PC-3 (cell line): Measurements from ENCODE around the gene CPE. TPM values are rescaled to one million over a fixed set of nuclear protein-coding genes. Genes with fewer than 3 reads are reported as not detected.

Experiments used
- ATAC-seq: fragments of 200-7000 bp; cut with Tn5 transposase; 2 replicates; pipeline ENCODE4 v1.9.1; 2020; ENCODE audit warnings: mild to moderate bottlenecking, moderate library complexity
- BruUV-seq: library from RNA; stranded (reverse); fragments of 400-500 nt; replicated peaks from 2 replicates; lab custom pipeline; 2021; lab: Mats Ljungman, UMichigan
- CTCF ChIA-PET: fragments of 300-600 bp; sonication (Branson Sonifier 250); formaldehyde crosslinking; loops from one replicate; lab custom pipeline; 2022; ENCODE audit warnings: antibody characterized with exemption; lab: Charles Lee
- POLR2A ChIA-PET: fragments of 300-600 bp; sonication (Branson Sonifier 250); formaldehyde crosslinking; loops from one replicate; lab custom pipeline; 2022; ENCODE audit warnings: antibody characterized with exemption; ENCODE audit not compliant: unreplicated experiment; lab: Charles Lee
- DNase-seq: peaks from one replicate; pipeline ENCODE4 v3.0.0-alpha.2; 2015
- H2AFZ ChIP-seq: fragments of 300-600 bp; sonication (generic); 2 replicates; pipeline ENCODE4 v1.6.0; 2016; ENCODE audit warnings: antibody characterized with exemption, low read length
- H3F3A ChIP-seq: fragments of 300-600 bp; sonication (generic); one replicate; pipeline ENCODE4 v1.6.0; 2017; ENCODE audit warnings: antibody characterized with exemption, low read length, control low read depth, mild to moderate bottlenecking; ENCODE audit not compliant: unreplicated experiment
- H3K27ac ChIP-seq: fragments of 300-600 bp; sonication (generic); 2 replicates; pipeline ENCODE4 v1.5.1; 2016; ENCODE audit warnings: mild to moderate bottlenecking, low read length
- H3K27me3 ChIP-seq: fragments of 300-600 bp; sonication (generic); 2 replicates; pipeline ENCODE4 v1.6.1; 2016; ENCODE audit warnings: low read length, mixed read lengths
- H3K36me3 ChIP-seq: fragments of 300-600 bp; sonication (generic); 2 replicates; pipeline ENCODE4 v1.6.1; 2016; ENCODE audit warnings: low read depth, mixed run types, low read length, mixed read lengths
- H3K4me1 ChIP-seq: fragments of 300-600 bp; sonication (generic); 2 replicates; pipeline ENCODE4 v1.5.1; 2016; ENCODE audit warnings: low read length; ENCODE audit not compliant: insufficient read depth
- H3K4me2 ChIP-seq: fragments of 300-600 bp; sonication (generic); 2 replicates; pipeline ENCODE4 v1.6.0; 2016; ENCODE audit warnings: low read length
- H3K4me3 ChIP-seq: fragments of 300-600 bp; sonication (generic); 2 replicates; pipeline ENCODE4 v1.5.1; 2016; ENCODE audit warnings: mild to moderate bottlenecking, low read length, mixed read lengths
- H3K79me2 ChIP-seq: fragments of 300-600 bp; sonication (generic); 2 replicates; pipeline ENCODE4 v1.6.1; 2017; ENCODE audit warnings: low read length, mixed read lengths
- H3K9ac ChIP-seq: fragments of 300-600 bp; sonication (generic); 2 replicates; pipeline ENCODE4 v1.6.0; 2016; ENCODE audit warnings: mild to moderate bottlenecking, low read length
- H3K9me2 ChIP-seq: fragments of 300-600 bp; sonication (generic); replicated peaks from 2 replicates; pipeline ENCODE4 v1.6.1; 2016; ENCODE audit warnings: mixed run types, low read length, mixed read lengths
- H3K9me3 ChIP-seq: fragments of 300-600 bp; sonication (generic); 2 replicates; pipeline ENCODE4 v1.6.1; 2016; ENCODE audit warnings: low read length, mixed read lengths
- H4K20me1 ChIP-seq: fragments of 300-600 bp; sonication (generic); 2 replicates; pipeline ENCODE4 v1.6.1; 2016; ENCODE audit warnings: low read length, mixed read lengths
- CTCF ChIP-seq: fragments of 300-600 bp; sonication (generic); conservative IDR thresholded peaks from 2 replicates; pipeline ENCODE4 v1.5.1; 2017; ENCODE audit warnings: antibody characterized with exemption, low read depth, mild to moderate bottlenecking, low read length
- EZH2 ChIP-seq: fragments of 300-600 bp; sonication (generic); IDR thresholded peaks from one replicate; pipeline ENCODE4 v1.6.1; 2017; ENCODE audit warnings: antibody characterized with exemption, mild to moderate bottlenecking, low read length; ENCODE audit not compliant: unreplicated experiment
- EZH2phosphoT487 ChIP-seq: fragments of 300-600 bp; sonication (generic); IDR thresholded peaks from 2 replicates; pipeline ENCODE4 v1.6.1; 2018; ENCODE audit warnings: mild to moderate bottlenecking, antibody characterized with exemption, low read length, borderline replicate concordance
- intact Hi-C: fragments of 100-400 bp; cut with micrococcal nuclease; formaldehyde crosslinking; loops from 2 replicates; pipeline ENCODE4 v1.9.0; 2023
- total RNA-seq: library from RNA; depleted of rRNA; stranded (reverse); fragments of >200 nt; gene quantifications from 2 replicates; pipeline ENCODE4 v1.2.3, GENCODE V29; 2014

CPE gene
- total RNA-seq, 1 experiment from 2014 or later, result 15.5 TPM

- Histone ChIP-seq H3K9me2 (no peaks in the 10 kb centered on the region), H3K36me3 (no peaks in the 10 kb centered on the region; the same call in 1 of the 2 replicates), H3K4me1 (no peaks in the 10 kb centered on the region), H3K9ac (no peak overlapping the region), H4K20me1 (no peaks in the 10 kb centered on the region), H3K79me2 (no peaks in the 10 kb centered on the region), H3K4me3 (no peak overlapping the region), H3K4me2 (no peak overlapping the region), H3F3A (no peaks in the 10 kb centered on the region), H3K9me3 (no peaks in the 10 kb centered on the region), H2AFZ (no peak overlapping the region), H3K27me3 (no peaks in the 10 kb centered on the region), H3K27ac (no peak overlapping the region)
- intact Hi-C loops, result loop anchor here (1.0 to 5.0 kb wide), 6 partner anchors 44 to 625 kb away; no protein-coding TSS in a partner anchor
- peak; percentile 65 for TF ChIP-seq CTCF
- TF ChIP-seq EZH2phosphoT487, result no peak
- TF ChIP-seq EZH2, result no peak
- DNase-seq, result peak; percentile 77
- peak; percentile 43; the same call in 1 of the 2 replicates for ATAC-seq
- CTCF ChIA-PET, result interaction anchor here (1.0 kb wide), 1 partner anchor 44 kb away, joined by 5 read pairs; no protein-coding TSS in a partner anchor
- BruUV-seq, result no TSS peak
- POLR2A ChIA-PET, result interaction anchor here (0.6 kb wide), 1 partner anchor 180 kb away, joined by 3 read pairs; no protein-coding TSS in a partner anchor
These were observed 158.3 kb downstream of the CPE start for GRCh38 chr4:165537028-165537648.

- POLR2A ChIA-PET, result no interaction called here
- H3F3A ChIP-seq, result no peaks in the 10 kb centered on the region
- DNase-seq (no peak), ATAC-seq (no peak)
- no peak overlapping the region for H3K9ac ChIP-seq
- no peaks in the 10 kb centered on the region for H3K4me1 ChIP-seq
- no peaks in the 10 kb centered on the region for H4K20me1 ChIP-seq
- no peak overlapping the region for H2AFZ ChIP-seq
- H3K9me2 ChIP-seq, result no peaks in the 10 kb centered on the region
- BruUV-seq, result no TSS peak
- no peak overlapping the region for H3K4me3 ChIP-seq
- no peak overlapping the region for H3K27ac ChIP-seq
- CTCF ChIA-PET, result no interaction called here
- no peak overlapping the region for H3K4me2 ChIP-seq
- intact Hi-C loops, result loop anchor here (5.0 kb wide), 3 partner anchors 142 to 622 kb away; no protein-coding TSS in a partner anchor
- no peaks in the 10 kb centered on the region; the same call in 1 of the 2 replicates for H3K36me3 ChIP-seq
- no peaks in the 10 kb centered on the region for H3K79me2 ChIP-seq
- H3K27me3 ChIP-seq, result no peaks in the 10 kb centered on the region
- TF ChIP-seq CTCF (no peak), EZH2 (no peak)
- no peaks in the 10 kb centered on the region for H3K9me3 ChIP-seq
These were observed 161.0 kb downstream of the CPE start for GRCh38 chr4:165539801-165540200.

GRCh38 chr4:165540206-165540830, 161.5 kb downstream of the CPE start:
- CTCF ChIA-PET, result no interaction called here
- Histone ChIP-seq H3K9me2 (no peaks in the 10 kb centered on the region), H3F3A (no peaks in the 10 kb centered on the region), H3K9me3 (no peaks in the 10 kb centered on the region), H3K9ac (no peak overlapping the region), H3K27me3 (no peaks in the 10 kb centered on the region), H2AFZ (peak overlapping the region; percentile 40; the same call in 1 of the 2 replicates), H3K36me3 (no peaks in the 10 kb centered on the region; the same call in 1 of the 2 replicates), H3K4me2 (no peak overlapping the region), H3K27ac (no peak overlapping the region), H3K4me3 (no peak overlapping the region), H4K20me1 (no peaks in the 10 kb centered on the region), H3K4me1 (no peaks in the 10 kb centered on the region), H3K79me2 (no peaks in the 10 kb centered on the region)
- ATAC-seq, result peak; percentile 59
- POLR2A ChIA-PET, result no interaction called here
- intact Hi-C loops, result no loop called here
- peak; percentile 17 for DNase-seq
- no TSS peak for BruUV-seq
- TF ChIP-seq EZH2 (no peak), CTCF (no peak), EZH2phosphoT487 (no peak)
